ENCODE measurements around the gene PLD3. TPM values are rescaled to one million over a fixed set of nuclear protein-coding genes. Genes with fewer than 3 reads are reported as not detected.

The PLD3 gene
- total and polyA plus RNA-seq, 3 donors from 2014 or later = 219 to 533 (median 277) TPM

- WGBS, 2 donors = 86 to 91% methylated on average over 3 of the region's 3 CpGs
- H3K27me3 ChIP-seq = no peaks in the 10 kb centered on the region
- H3K4me3 ChIP-seq = no peak overlapping the region
- H3K9me3 ChIP-seq = no peaks in the 10 kb centered on the region
- H3K27ac ChIP-seq = no peak overlapping the region
- intact Hi-C loops (cut with DNase I; ENCODE audit: low total_unique reads) = no loop called here
- H3K4me1 ChIP-seq = peaks cover 3% of the 10 kb centered on the region
- no peak for DNase-seq
- TF ChIP-seq CTCF (IDR thresholded peaks at IDR 0.05) (no peak), POLR2A (IDR thresholded peaks at IDR 0.05) (no peak)
- no peaks in the 10 kb centered on the region for H3K36me3 ChIP-seq (ENCODE audit: low read depth, missing control alignments)
These were observed 32.8 kb downstream of the PLD3 start for GRCh38 chr19:40381321-40381720.

GRCh38 chr19:40383668-40384248 lies 35.3 kb downstream of the PLD3 start:
- 87 to 94% methylated on average over 17 to 28 of the region's 28 CpGs for WGBS, 2 donors

DNA sequence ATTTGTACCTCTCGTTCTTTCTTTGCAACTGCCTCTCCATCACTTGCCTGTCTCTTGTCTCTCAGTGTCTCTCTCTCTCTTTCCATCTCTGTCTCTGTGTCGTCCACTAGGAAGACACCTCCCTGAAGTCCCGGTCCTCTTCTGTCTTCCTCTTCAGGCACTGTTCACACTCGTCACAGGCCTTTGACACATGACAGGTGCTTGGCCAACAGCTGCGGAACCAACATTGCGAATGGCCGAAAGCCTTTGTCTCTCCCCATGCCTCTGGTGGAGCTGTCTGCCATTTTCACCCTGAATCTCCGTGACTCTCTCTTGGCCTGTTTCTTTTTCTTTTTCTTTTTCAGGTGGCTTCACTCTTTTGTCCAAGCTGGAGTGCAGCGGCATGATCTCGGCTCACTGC lies 38.7 kb downstream of the PLD3 start:
- DNase-seq = no peak
- no peak overlapping the region for H3K4me3 ChIP-seq
- no peaks in the 10 kb centered on the region for H3K4me1 ChIP-seq
- no peaks in the 10 kb centered on the region for H3K27me3 ChIP-seq
- no peaks in the 10 kb centered on the region for H3K9me3 ChIP-seq
- 96 to 99% methylated on average over 10 of the region's 10 CpGs for WGBS, 2 donors
- H3K36me3 ChIP-seq (ENCODE audit: low read depth, missing control alignments) = no peaks in the 10 kb centered on the region
- H3K27ac ChIP-seq = no peak overlapping the region
- intact Hi-C loops (cut with DNase I; ENCODE audit: low total_unique reads) = no loop called here
- TF ChIP-seq CTCF (IDR thresholded peaks at IDR 0.05) (no peak), POLR2A (IDR thresholded peaks at IDR 0.05) (no peak)

More at GRCh38 chr19:40383668-40384248, 35.3 kb downstream of the PLD3 start:
- intact Hi-C loops (cut with DNase I; ENCODE audit: low total_unique reads) = no loop called here
- H3K27ac ChIP-seq = no peak overlapping the region
- H3K4me3 ChIP-seq = no peak overlapping the region
- no peaks in the 10 kb centered on the region for H3K27me3 ChIP-seq
- no peak for TF ChIP-seq CTCF (IDR thresholded peaks at IDR 0.05)
- no peak for TF ChIP-seq POLR2A (IDR thresholded peaks at IDR 0.05)
- H3K36me3 ChIP-seq (ENCODE audit: low read depth, missing control alignments) = no peaks in the 10 kb centered on the region
- no peak for DNase-seq
- H3K4me1 ChIP-seq = no peaks in the 10 kb centered on the region
- no peaks in the 10 kb centered on the region for H3K9me3 ChIP-seq

- no peak for DNase-seq
- intact Hi-C loops (cut with DNase I; ENCODE audit: low total_unique reads) = no loop called here
- Histone ChIP-seq H3K4me3 (no peak overlapping the region), H3K4me1 (peaks cover 6% of the 10 kb centered on the region), H3K27me3 (no peaks in the 10 kb centered on the region), H3K9me3 (no peaks in the 10 kb centered on the region), H3K36me3 (ENCODE audit: low read depth, missing control alignments) (no peaks in the 10 kb centered on the region), H3K27ac (no peak overlapping the region)
- no peak for TF ChIP-seq POLR2A (IDR thresholded peaks at IDR 0.05)
- no peak for TF ChIP-seq CTCF (IDR thresholded peaks at IDR 0.05)
- WGBS, 2 donors = 82 to 83% methylated on average over 3 of the region's 3 CpGs
These were observed 40.0 kb downstream of the PLD3 start for GRCh38 chr19:40388481-40388880.

GRCh38 chr19:40389404-40390083 lies 41.0 kb downstream of the PLD3 start:
- Histone ChIP-seq H3K27me3 (no peaks in the 10 kb centered on the region), H3K27ac (no peak overlapping the region), H3K4me3 (no peak overlapping the region), H3K36me3 (ENCODE audit: low read depth, missing control alignments) (no peaks in the 10 kb centered on the region), H3K4me1 (peaks cover 10% of the 10 kb centered on the region), H3K9me3 (no peaks in the 10 kb centered on the region)
- 93 to 96% methylated on average over 25 to 33 of the region's 33 CpGs for WGBS, 2 donors
- intact Hi-C loops (cut with DNase I; ENCODE audit: low total_unique reads) = no loop called here
- TF ChIP-seq POLR2A (IDR thresholded peaks at IDR 0.05) (no peak), CTCF (IDR thresholded peaks at IDR 0.05) (no peak)
- no peak for DNase-seq
